AG08396 (cell line): ENCODE results near the gene ABLIM3.
A peak's percentile ranks its signal among the peaks of the same experiment; 100 is the strongest.

Experiments
- DNase-seq: peaks from one replicate; pipeline ENCODE4 v3.0.0; 2012; ENCODE audit warnings: low spot score, mixed read lengths

ABLIM3 gene

GRCh38 chr5:149133795-149134777, 7.2 kb upstream of the ABLIM3 start:
- DNase-seq: peak; percentile 77

GRCh38 chr5:149134778-149135500, 6.4 kb upstream of the ABLIM3 start:
- DNase-seq: no peak

- DNase-seq: peak; percentile 48
Measured at GRCh38 chr5:149135536-149136201, 5.6 kb upstream of the ABLIM3 start.

GRCh38 chr5:149138182-149138923, 2.9 kb upstream of the ABLIM3 start:
- DNase-seq: no peak

- no peak for DNase-seq
Measured at GRCh38 chr5:149140197-149141002, 893 bp upstream of the ABLIM3 start.

GRCh38 chr5:149141957-149142851, 911 bp downstream of the ABLIM3 start:
- DNase-seq: no peak

- peak; percentile 57 for DNase-seq
Measured at GRCh38 chr5:149143470-149143869, 2.2 kb downstream of the ABLIM3 start.

GRCh38 chr5:149144637-149145036, 3.3 kb downstream of the ABLIM3 start:
- DNase-seq: no peak

GRCh38 chr5:149145138-149145537, 3.8 kb downstream of the ABLIM3 start:
- DNase-seq: no peak

- DNase-seq: no peak
Measured at GRCh38 chr5:149147676-149148075, 6.4 kb downstream of the ABLIM3 start.

- no peak for DNase-seq
Measured at GRCh38 chr5:149149942-149150341, 8.6 kb downstream of the ABLIM3 start.

GRCh38 chr5:149150457-149150856, 9.2 kb downstream of the ABLIM3 start:
- DNase-seq: no peak

GRCh38 chr5:149151717-149152116, 10.4 kb downstream of the ABLIM3 start:
- DNase-seq: no peak

GRCh38 chr5:149152317-149152746, 11.0 kb downstream of the ABLIM3 start:
- no peak for DNase-seq

GRCh38 chr5:149153193-149153750, 12.0 kb downstream of the ABLIM3 start:
- no peak for DNase-seq

GRCh38 chr5:149153751-149154610, 12.7 kb downstream of the ABLIM3 start:
- peak; percentile 54 for DNase-seq

- no peak for DNase-seq
Measured at GRCh38 chr5:149154650-149155049, 13.4 kb downstream of the ABLIM3 start.

GRCh38 chr5:149156435-149157083, 15.3 kb downstream of the ABLIM3 start:
- no peak for DNase-seq
